Muscle layer of duodenum (tissue), 2 donors: Measurements from ENCODE around the gene TAC4.
A peak's percentile ranks its signal among the peaks of the same experiment; 100 is the strongest.

ENCODE experiments used
- H3K27ac ChIP-seq: one replicate; pipeline ENCODE4 v1.7.0; 2013; ENCODE audit warnings: mild to moderate bottlenecking, low read length
- H3K27me3 ChIP-seq: one replicate; pipeline ENCODE4 v1.7.0; 2013; ENCODE audit warnings: low read depth, mild to moderate bottlenecking, control low read depth, low read length
- H3K36me3 ChIP-seq, 2 donors: one replicate each; pipeline ENCODE4 v1.7.0; 2013; ENCODE audit warnings: low read length in 2 of 2, control low read depth in 1 of 2, mild to moderate bottlenecking in 1 of 2; ENCODE audit not compliant: insufficient read depth in 2 of 2, control insufficient read depth in 1 of 2
- H3K4me1 ChIP-seq, 2 donors: one replicate each; pipeline ENCODE4 v1.7.0; 2013; ENCODE audit warnings: low read length in 2 of 2, mild to moderate bottlenecking in 2 of 2, control low read depth in 1 of 2, moderate library complexity in 1 of 2; ENCODE audit not compliant: insufficient read depth in 2 of 2, control insufficient read depth in 1 of 2
- H3K4me3 ChIP-seq, 2 donors: one replicate each; pipeline ENCODE4 v1.7.0; 2013; ENCODE audit warnings: low read length in 2 of 2, low read depth in 1 of 2, mild to moderate bottlenecking in 1 of 2
- H3K9me3 ChIP-seq, 2 donors: one replicate each; pipeline ENCODE4 v1.7.0; 2013; ENCODE audit warnings: low read length in 2 of 2, control low read depth in 1 of 2, mild to moderate bottlenecking in 1 of 2; ENCODE audit not compliant: control insufficient read depth in 1 of 2
- donor health status: healthy.

The TAC4 gene

GRCh38 chr17:49793309-49793708 lies 54.6 kb downstream of the TAC4 start:
- Histone ChIP-seq H3K4me3 (no peak overlapping the region), H3K36me3 (peaks cover 37 to 43% of the 10 kb centered on the region in 2 donors), H3K4me1 (peaks cover 9 to 60% of the 10 kb centered on the region in 2 donors)

GRCh38 chr17:49789243-49789578 lies 58.7 kb downstream of the TAC4 start:
- Histone ChIP-seq H3K9me3 (no peaks in the 10 kb centered on the region), H3K27me3 (no peaks in the 10 kb centered on the region), H3K36me3 (peaks cover 10 to 25% of the 10 kb centered on the region in 2 donors), H3K4me1 (peaks cover 7 to 61% of the 10 kb centered on the region in 2 donors), H3K27ac (no peak overlapping the region), H3K4me3 (peak overlapping the region; percentile 71 to 87)

More at GRCh38 chr17:49793309-49793708, 54.6 kb downstream of the TAC4 start:
- Histone ChIP-seq H3K27me3 (no peaks in the 10 kb centered on the region), H3K27ac (no peak overlapping the region), H3K9me3 (no peaks in the 10 kb centered on the region)

GRCh38 chr17:49788478-49789242 lies 59.2 kb downstream of the TAC4 start, which contains the start of gene KAT7:
KAT7 (plus strand) TSS chr17:49788681; CDS start chr17:49788835, 154 bp downstream.
- Histone ChIP-seq H3K9me3 (no peaks in the 10 kb centered on the region), H3K4me3 (peak within 1 kb of the TSS; percentile 87 to 94), H3K4me1 (peaks cover 11 to 64% of the 10 kb centered on the region in 2 donors), H3K36me3 (peaks cover 6 to 19% of the 10 kb centered on the region in 2 donors), H3K27me3 (no peaks in the 10 kb centered on the region), H3K27ac (peak within 1 kb of the TSS; percentile 98)
